Tibial nerve (tissue), 4 donors: Measurements from ENCODE around the gene ATP8A2. TPM values are rescaled to one million over a fixed set of nuclear protein-coding genes. Genes with fewer than 3 reads are reported as not detected.

Experiments
- DNase-seq, 2 donors: peaks; one replicate each; pipeline ENCODE4 v3.0.0-alpha.2; 2019; ENCODE audit warnings: low spot score in 2 of 2
- H3K27ac ChIP-seq, 4 donors: fragments of 200-600 bp; sonication (generic) in 3 of 4; one replicate each; pipeline ENCODE4 v1.5.1; 2017 to 2019; ENCODE audit warnings: mild to moderate bottlenecking in 1 of 4
- H3K27me3 ChIP-seq, 2 donors: fragments of 200-600 bp; sonication (generic) in 1 of 2; one replicate each; pipeline versions ENCODE4 v1.5.1 to v1.6.0; 2017 to 2019
- H3K36me3 ChIP-seq, 3 donors: fragments of 200-600 bp; sonication (generic); one replicate each; pipeline ENCODE4 v1.5.1; 2018 to 2019
- H3K4me1 ChIP-seq, 4 donors: fragments of 200-600 bp; sonication (generic) in 3 of 4; one replicate each; pipeline ENCODE4 v1.5.1; 2017 to 2019
- H3K4me3 ChIP-seq, 4 donors: fragments of 200-600 bp; sonication (generic) in 3 of 4; one replicate each; pipeline ENCODE4 v1.5.1; 2017 to 2019; ENCODE audit warnings: mild to moderate bottlenecking in 1 of 4, moderate library complexity in 1 of 4
- H3K9me3 ChIP-seq, 4 donors: fragments of 200-600 bp; sonication (generic) in 3 of 4; one replicate each; pipeline ENCODE4 v1.5.1; 2017 to 2019
- EP300 ChIP-seq, 2 donors: sonication (generic); formaldehyde crosslinking; IDR thresholded peaks; one replicate each; pipeline ENCODE4 v1.6.1; 2017; ENCODE audit warnings: antibody characterized with exemption in 2 of 2, mild to moderate bottlenecking in 1 of 2
- POLR2A ChIP-seq, 2 donors: fragments of 450-650 bp; IDR thresholded peaks; one replicate each; pipeline ENCODE4 v1.6.1; 2017; ENCODE audit warnings: antibody characterized with exemption in 2 of 2, mild to moderate bottlenecking in 2 of 2, moderate library complexity in 2 of 2
- WGBS, 2 donors: methylation state at CpG; one replicate each; pipeline ENCODE4 v1.1.5; 2018; 5-methylcytosine and 5-hydroxymethylcytosine counted together
- total RNA-seq, 4 donors: library from RNA; depleted of rRNA; stranded (reverse); fragments of >200 nt; gene quantifications; one replicate each; pipeline ENCODE4 v1.1.0, GENCODE V29; 2016
- TF ChIP-seq, protein P1 (sequence below), 5 experiments: fragments of 200-600 bp in 3 of 5; fragments of 450-650 bp in 2 of 5; sonication (generic) in 3 of 5; IDR thresholded peaks; one replicate each; pipeline ENCODE4 v1.5.1; 2016 to 2019; ENCODE audit warnings: antibody characterized with exemption in 5 of 5, mild to moderate bottlenecking in 3 of 5, moderate library complexity in 2 of 5

ATP8A2 gene
- total RNA-seq, 4 donors from 2014 or later: 0.30 to 1.7 (median 0.61) TPM

DNA sequence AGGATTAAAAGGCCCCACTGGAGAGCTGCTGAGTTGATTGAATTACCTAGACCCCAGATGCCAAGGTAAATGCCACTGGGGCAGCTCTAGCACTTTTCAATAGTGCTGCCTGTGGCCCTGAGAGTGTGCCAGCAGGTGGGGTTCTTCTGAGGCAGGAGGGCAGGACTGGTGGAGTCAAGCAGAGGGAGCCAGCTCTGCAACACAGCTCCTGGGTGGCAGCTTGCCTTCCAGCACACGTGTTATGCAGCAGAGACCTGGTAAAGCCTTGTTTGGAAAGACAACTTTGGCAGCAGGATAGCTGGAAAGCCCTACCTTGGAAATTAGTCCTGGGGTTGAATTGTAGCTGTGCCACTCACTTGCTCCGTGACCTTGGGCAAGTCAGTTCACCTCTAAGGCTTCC lies 306.6 kb downstream of the ATP8A2 start:
- no peak overlapping the region for H3K27ac ChIP-seq
- DNase-seq: no peak
- H3K4me1 ChIP-seq: no peaks in the 10 kb centered on the region
- TF ChIP-seq, protein P1, sequence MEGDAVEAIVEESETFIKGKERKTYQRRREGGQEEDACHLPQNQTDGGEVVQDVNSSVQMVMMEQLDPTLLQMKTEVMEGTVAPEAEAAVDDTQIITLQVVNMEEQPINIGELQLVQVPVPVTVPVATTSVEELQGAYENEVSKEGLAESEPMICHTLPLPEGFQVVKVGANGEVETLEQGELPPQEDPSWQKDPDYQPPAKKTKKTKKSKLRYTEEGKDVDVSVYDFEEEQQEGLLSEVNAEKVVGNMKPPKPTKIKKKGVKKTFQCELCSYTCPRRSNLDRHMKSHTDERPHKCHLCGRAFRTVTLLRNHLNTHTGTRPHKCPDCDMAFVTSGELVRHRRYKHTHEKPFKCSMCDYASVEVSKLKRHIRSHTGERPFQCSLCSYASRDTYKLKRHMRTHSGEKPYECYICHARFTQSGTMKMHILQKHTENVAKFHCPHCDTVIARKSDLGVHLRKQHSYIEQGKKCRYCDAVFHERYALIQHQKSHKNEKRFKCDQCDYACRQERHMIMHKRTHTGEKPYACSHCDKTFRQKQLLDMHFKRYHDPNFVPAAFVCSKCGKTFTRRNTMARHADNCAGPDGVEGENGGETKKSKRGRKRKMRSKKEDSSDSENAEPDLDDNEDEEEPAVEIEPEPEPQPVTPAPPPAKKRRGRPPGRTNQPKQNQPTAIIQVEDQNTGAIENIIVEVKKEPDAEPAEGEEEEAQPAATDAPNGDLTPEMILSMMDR (IDR thresholded peaks at IDR 0.05): no peak
- no peak overlapping the region for H3K4me3 ChIP-seq
- H3K9me3 ChIP-seq: no peaks in the 10 kb centered on the region
- no peaks in the 10 kb centered on the region for H3K36me3 ChIP-seq
- H3K27me3 ChIP-seq: no peaks in the 10 kb centered on the region
- WGBS, 2 donors: 74 to 77% methylated on average over 2 of the region's 2 CpGs

DNA sequence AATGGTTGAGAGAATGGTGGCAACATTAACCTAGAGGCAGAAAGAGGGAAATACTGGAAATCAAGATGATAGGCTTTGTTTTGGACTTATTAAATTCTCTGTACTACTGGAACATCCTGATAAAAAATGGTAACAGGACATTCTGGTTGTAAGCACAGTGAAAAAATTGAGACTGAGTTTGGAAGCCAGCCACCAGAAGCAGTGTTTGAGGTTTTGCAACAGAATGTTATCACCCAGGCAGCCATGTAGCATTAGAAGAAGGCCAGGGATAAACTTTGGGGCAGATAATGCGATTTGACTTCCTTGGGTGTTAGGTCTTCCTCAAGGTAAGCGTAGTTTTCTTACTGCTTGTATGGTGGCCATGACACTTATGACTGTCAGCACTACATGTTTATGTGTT lies 307.4 kb downstream of the ATP8A2 start:
- WGBS, 2 donors: 86 to 88% methylated on average over 2 of the region's 2 CpGs
- TF ChIP-seq, protein P1 (IDR thresholded peaks at IDR 0.05): no peak
- TF ChIP-seq EP300 (IDR thresholded peaks at IDR 0.05): no peak
- no peak for TF ChIP-seq POLR2A (IDR thresholded peaks at IDR 0.05)
- no peaks in the 10 kb centered on the region for H3K4me1 ChIP-seq
- H3K4me3 ChIP-seq: no peak overlapping the region
- H3K27ac ChIP-seq: no peak overlapping the region
- H3K27me3 ChIP-seq: no peaks in the 10 kb centered on the region
- H3K36me3 ChIP-seq: no peaks in the 10 kb centered on the region
- no peak for DNase-seq
- no peaks in the 10 kb centered on the region for H3K9me3 ChIP-seq

DNA sequence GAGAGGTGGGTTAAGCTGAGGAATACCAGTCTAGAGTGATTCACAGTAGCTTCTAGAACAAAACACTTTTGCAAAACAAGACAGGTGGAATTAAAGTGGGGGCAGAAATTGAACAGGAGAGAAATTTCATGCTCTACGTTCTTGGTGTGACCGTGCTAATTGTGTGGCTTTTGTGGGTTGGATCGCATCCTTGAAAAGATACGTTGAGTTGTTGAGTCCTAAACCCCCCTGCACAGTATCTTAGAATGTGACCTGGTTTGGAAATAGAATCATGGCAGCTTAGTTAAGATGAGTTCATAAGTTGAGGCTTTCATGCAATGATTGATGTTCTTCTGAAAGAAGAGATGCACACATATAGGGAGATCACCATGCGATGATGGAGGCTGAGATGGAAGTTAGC lies 308.2 kb downstream of the ATP8A2 start:
- no peak overlapping the region for H3K4me3 ChIP-seq
- 96 to 98% methylated on average over 5 of the region's 5 CpGs for WGBS, 2 donors

DNA sequence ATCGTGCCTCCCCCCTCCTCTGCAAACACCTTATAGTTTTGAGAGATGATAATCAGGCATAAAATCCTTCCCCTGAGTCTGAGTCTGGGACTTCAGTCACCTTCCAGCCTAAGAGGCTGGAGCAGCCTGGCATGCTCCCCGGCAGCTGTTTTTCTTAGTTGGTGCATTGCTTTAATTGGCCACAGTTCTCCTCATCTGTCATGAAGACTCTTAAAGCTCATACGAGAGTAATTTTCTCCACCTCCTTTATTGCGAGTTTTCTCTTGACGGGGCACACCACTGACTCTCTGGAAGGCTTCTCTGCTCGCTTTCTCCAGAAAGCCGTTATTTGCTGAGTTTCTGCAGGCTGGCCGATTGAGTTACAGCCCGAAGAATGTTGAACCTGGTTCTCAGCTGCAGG lies 310.5 kb downstream of the ATP8A2 start:
- Histone ChIP-seq H3K4me3 (no peak overlapping the region), H3K27ac (no peak overlapping the region), H3K36me3 (no peaks in the 10 kb centered on the region), H3K9me3 (no peaks in the 10 kb centered on the region), H3K4me1 (peaks cover 0 to under 1% (median under 1%) of the 10 kb centered on the region in 4 donors), H3K27me3 (no peaks in the 10 kb centered on the region)
- no peak for DNase-seq
- TF ChIP-seq POLR2A (IDR thresholded peaks at IDR 0.05) (no peak), EP300 (IDR thresholded peaks at IDR 0.05) (no peak)
- TF ChIP-seq, protein P1 (IDR thresholded peaks at IDR 0.05): no peak
- WGBS, 2 donors: 87 to 88% methylated on average over 9 of the region's 9 CpGs

More for the DNA sequence above, 308.2 kb downstream of the ATP8A2 start:
- H3K36me3 ChIP-seq: no peaks in the 10 kb centered on the region
- no peak overlapping the region for H3K27ac ChIP-seq
- TF ChIP-seq, protein P1 (IDR thresholded peaks at IDR 0.05): no peak
- TF ChIP-seq POLR2A (IDR thresholded peaks at IDR 0.05): no peak
- DNase-seq: no peak
- H3K9me3 ChIP-seq: no peaks in the 10 kb centered on the region
- no peaks in the 10 kb centered on the region for H3K4me1 ChIP-seq
- no peaks in the 10 kb centered on the region for H3K27me3 ChIP-seq

DNA sequence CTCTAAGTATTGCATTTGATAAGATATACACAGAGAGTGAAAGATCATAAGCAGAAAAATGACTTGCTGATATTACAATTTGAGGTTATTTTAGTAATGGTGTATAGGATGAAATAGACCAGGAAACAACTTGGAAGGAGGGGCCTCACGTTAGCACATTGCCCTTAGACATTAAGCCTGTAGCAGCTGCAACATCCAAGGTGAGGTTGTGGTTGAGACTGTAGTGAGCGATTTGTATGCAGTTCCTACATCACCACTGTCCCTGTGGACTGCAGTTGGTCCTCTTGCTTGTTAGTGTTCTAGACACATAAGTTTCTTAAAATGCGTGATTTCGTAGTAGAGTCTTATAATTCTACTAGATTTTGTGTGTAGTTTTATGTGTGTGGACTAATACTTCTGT lies 311.3 kb downstream of the ATP8A2 start:
- no peak for DNase-seq
- no peaks in the 10 kb centered on the region for H3K27me3 ChIP-seq
- H3K4me3 ChIP-seq: no peak overlapping the region
- H3K9me3 ChIP-seq: no peaks in the 10 kb centered on the region
- H3K36me3 ChIP-seq: no peaks in the 10 kb centered on the region
- TF ChIP-seq, protein P1 (IDR thresholded peaks at IDR 0.05): no peak
- TF ChIP-seq EP300 (IDR thresholded peaks at IDR 0.05) (no peak), POLR2A (IDR thresholded peaks at IDR 0.05) (no peak)
- WGBS, 2 donors: 91 to 92% methylated on average over 4 of the region's 4 CpGs
- no peak overlapping the region for H3K27ac ChIP-seq
- H3K4me1 ChIP-seq: peaks cover 0 to 6% (median 2%) of the 10 kb centered on the region in 4 donors
